Measurements from ENCODE around the gene ATP2B3. TPM values are rescaled to one million over a fixed set of nuclear protein-coding genes. Genes with fewer than 3 reads are reported as not detected.

ATP2B3 gene
- total and polyA plus RNA-seq, 2 donors (not counting 3 experiments of a cell fraction or from before 2014, with no cell fraction given) = 0.01 to 0.07 TPM

DNA sequence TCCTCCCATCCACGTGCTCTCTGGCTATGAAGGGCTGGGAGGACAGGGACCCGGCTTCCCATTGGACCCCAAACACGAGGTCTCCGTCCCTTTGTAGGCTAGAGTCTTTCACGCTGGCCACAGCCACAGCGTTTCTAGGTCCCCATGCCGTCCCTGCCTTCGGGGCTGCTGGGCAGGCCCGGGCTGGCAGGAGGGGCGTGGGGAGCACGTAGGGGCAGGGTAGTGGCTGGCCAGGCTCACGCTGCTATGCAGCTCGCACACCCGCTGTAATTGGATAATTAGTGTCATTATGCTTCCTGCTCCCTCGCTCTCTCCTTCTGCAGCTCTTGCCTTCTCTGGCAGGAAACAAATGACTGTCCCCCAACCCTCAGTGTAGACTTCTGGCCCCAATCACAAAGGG lies 9.8 kb downstream of the ATP2B3 start:
- H3K79me2 ChIP-seq (ENCODE audit: control insufficient read depth, insufficient read depth, low read length) = no peaks in the 10 kb centered on the region
- no peak overlapping the region for H3K9ac ChIP-seq (replicated peaks; ENCODE audit: extremely low read depth, insufficient read depth, low read length)
- FAIRE-seq (no peak), DNase-seq (ENCODE audit: low read depth, low spot score) (no peak)
- H3K4me2 ChIP-seq (ENCODE audit: insufficient read depth, low read length) = no peak overlapping the region
- CTCF ChIA-PET = interaction anchor here (1.3 to 1.8 kb wide), 2 partner anchors 12 to 141 kb away, joined by 5 read pairs; no protein-coding TSS in a partner anchor
- H3K27me3 ChIP-seq (ENCODE audit: control insufficient read depth in 2 of 2, insufficient read depth in 2 of 2, low read length in 2 of 2) = peaks cover 0 to 12% of the 10 kb centered on the region in 2 experiments
- BruUV-seq (replicated peaks) = no TSS peak
- no peak overlapping the region for H2AFZ ChIP-seq (ENCODE audit: low read depth, low read length)
- H3K4me1 ChIP-seq (ENCODE audit: control insufficient read depth, extremely low read depth, insufficient read depth, low read length) = no peaks in the 10 kb centered on the region
- intact Hi-C loops (cut with micrococcal nuclease) = no loop called here
- H4K20me1 ChIP-seq (replicated peaks; ENCODE audit: control insufficient read depth, extremely low read depth, insufficient read depth, low read length) = no peaks in the 10 kb centered on the region
- no peaks in the 10 kb centered on the region for H3K9me3 ChIP-seq (replicated peaks; ENCODE audit: control insufficient read depth, insufficient read depth, low read length)
- POLR2A ChIA-PET = no interaction called here
- H3K27ac ChIP-seq (ENCODE audit: insufficient read depth, low read depth, low read length) = no peak overlapping the region
- TF ChIP-seq, protein P1, sequence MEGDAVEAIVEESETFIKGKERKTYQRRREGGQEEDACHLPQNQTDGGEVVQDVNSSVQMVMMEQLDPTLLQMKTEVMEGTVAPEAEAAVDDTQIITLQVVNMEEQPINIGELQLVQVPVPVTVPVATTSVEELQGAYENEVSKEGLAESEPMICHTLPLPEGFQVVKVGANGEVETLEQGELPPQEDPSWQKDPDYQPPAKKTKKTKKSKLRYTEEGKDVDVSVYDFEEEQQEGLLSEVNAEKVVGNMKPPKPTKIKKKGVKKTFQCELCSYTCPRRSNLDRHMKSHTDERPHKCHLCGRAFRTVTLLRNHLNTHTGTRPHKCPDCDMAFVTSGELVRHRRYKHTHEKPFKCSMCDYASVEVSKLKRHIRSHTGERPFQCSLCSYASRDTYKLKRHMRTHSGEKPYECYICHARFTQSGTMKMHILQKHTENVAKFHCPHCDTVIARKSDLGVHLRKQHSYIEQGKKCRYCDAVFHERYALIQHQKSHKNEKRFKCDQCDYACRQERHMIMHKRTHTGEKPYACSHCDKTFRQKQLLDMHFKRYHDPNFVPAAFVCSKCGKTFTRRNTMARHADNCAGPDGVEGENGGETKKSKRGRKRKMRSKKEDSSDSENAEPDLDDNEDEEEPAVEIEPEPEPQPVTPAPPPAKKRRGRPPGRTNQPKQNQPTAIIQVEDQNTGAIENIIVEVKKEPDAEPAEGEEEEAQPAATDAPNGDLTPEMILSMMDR (IDR thresholded peaks at IDR 0.05; ENCODE audit: extremely low read depth in 1 of 2, insufficient read depth in 1 of 2, low read depth in 1 of 2, low read length in 2 of 2) = no peak
- TF ChIP-seq, protein P2, sequence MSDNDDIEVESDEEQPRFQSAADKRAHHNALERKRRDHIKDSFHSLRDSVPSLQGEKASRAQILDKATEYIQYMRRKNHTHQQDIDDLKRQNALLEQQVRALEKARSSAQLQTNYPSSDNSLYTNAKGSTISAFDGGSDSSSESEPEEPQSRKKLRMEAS (IDR thresholded peaks at IDR 0.05; ENCODE audit: insufficient read depth, insufficient read length) = no peak
- H3K4me3 ChIP-seq (replicated peaks in 1 of 3; ENCODE audit: insufficient read depth in 1 of 3, low read depth in 1 of 3, low read length in 3 of 3) = no peak overlapping the region
- dilution Hi-C loops (cut with MboI; ENCODE audit: extremely low pct_ligation_motif_present, low sequenced_read_pairs) = no loop called here
- H3K36me3 ChIP-seq (ENCODE audit: control insufficient read depth in 2 of 2, extremely low read depth in 1 of 2, insufficient read depth in 2 of 2, low read length in 2 of 2) = no peaks in the 10 kb centered on the region
- H3K9me1 ChIP-seq (replicated peaks; ENCODE audit: control insufficient read depth, extremely low read depth, insufficient read depth, low read length) = no peaks in the 10 kb centered on the region

DNA sequence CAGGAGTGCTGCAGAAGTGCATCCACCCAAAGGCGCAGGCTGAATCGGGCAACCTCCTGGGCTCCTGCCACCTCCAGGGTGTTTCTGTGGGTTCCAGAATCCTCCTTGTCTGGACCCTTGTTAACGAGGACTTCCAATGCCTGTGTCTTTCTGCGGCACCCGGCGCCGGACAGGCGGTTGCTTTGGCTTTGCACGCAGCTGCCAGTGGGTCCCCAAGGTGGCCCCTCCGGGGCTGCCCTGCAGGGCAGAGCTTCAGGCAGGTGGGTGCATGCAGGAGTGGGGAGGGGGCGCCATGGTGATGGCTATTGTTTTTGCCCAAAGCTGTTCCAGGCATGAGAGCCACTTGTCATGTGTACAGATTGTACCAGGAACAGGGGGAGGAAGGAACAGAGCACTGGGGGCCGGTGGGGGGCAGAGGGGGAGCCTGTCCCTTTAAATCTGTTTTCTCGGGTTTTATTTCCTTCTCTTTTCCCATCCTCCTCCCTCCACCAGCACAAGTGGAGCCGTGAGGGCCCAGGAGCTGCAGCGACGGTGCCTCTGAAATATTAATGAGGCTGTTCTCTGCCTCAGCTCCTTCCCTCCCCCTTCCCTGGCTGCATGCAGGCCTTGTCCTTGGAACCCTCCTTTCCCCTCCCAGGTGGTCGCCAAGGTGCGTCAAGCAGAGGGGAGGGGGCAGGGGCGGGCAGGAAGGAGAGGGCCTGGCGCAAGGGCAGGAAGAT lies 13.1 kb downstream of the ATP2B3 start:
- no peaks in the 10 kb centered on the region for H3K9me1 ChIP-seq (replicated peaks; ENCODE audit: control insufficient read depth, extremely low read depth, insufficient read depth, low read length)
- no peak for TF ChIP-seq FOS (IDR thresholded peaks at IDR 0.05; ENCODE audit: borderline replicate concordance, insufficient read depth, low read length)
- no peak for TF ChIP-seq JUN (IDR thresholded peaks at IDR 0.05; ENCODE audit: borderline replicate concordance, insufficient read depth, insufficient read length, low read depth)
- POLR2A ChIA-PET = no interaction called here
- no peak for DNase-seq (ENCODE audit: low read depth, low spot score)
- no peaks in the 10 kb centered on the region for H3K9me3 ChIP-seq (replicated peaks; ENCODE audit: control insufficient read depth, insufficient read depth, low read length)
- H3K9ac ChIP-seq (replicated peaks; ENCODE audit: extremely low read depth, insufficient read depth, low read length) = no peak overlapping the region
- BruUV-seq (replicated peaks) = no TSS peak
- dilution Hi-C loops (cut with MboI; ENCODE audit: extremely low pct_ligation_motif_present, low sequenced_read_pairs) = no loop called here
- no peaks in the 10 kb centered on the region for H3K4me1 ChIP-seq (ENCODE audit: control insufficient read depth, extremely low read depth, insufficient read depth, low read length)
- CTCF ChIA-PET = no interaction called here
- no peak overlapping the region for H3K4me2 ChIP-seq (ENCODE audit: insufficient read depth, low read length)
- H3K27ac ChIP-seq (ENCODE audit: insufficient read depth, low read depth, low read length) = no peak overlapping the region
- no peak for FAIRE-seq
- no peak overlapping the region for H2AFZ ChIP-seq (ENCODE audit: low read depth, low read length)
- intact Hi-C loops (cut with micrococcal nuclease) = no loop called here
- H3K27me3 ChIP-seq (ENCODE audit: control insufficient read depth in 2 of 2, insufficient read depth in 2 of 2, low read length in 2 of 2) = peaks cover 0 to 6% of the 10 kb centered on the region in 2 experiments
- no peaks in the 10 kb centered on the region for H4K20me1 ChIP-seq (replicated peaks; ENCODE audit: control insufficient read depth, extremely low read depth, insufficient read depth, low read length)
- H3K4me3 ChIP-seq (replicated peaks in 1 of 3; ENCODE audit: insufficient read depth in 1 of 3, low read depth in 1 of 3, low read length in 3 of 3) = no peak overlapping the region
- no peaks in the 10 kb centered on the region for H3K36me3 ChIP-seq (ENCODE audit: control insufficient read depth in 2 of 2, extremely low read depth in 1 of 2, insufficient read depth in 2 of 2, low read length in 2 of 2)
- H3K79me2 ChIP-seq (ENCODE audit: control insufficient read depth, insufficient read depth, low read length) = no peaks in the 10 kb centered on the region
